HCT116 (cell line): ENCODE measurements around the gene KRTAP25-1. TPM values are rescaled to one million over a fixed set of nuclear protein-coding genes. Genes with fewer than 3 reads are reported as not detected.

Experiments used
- ATAC-seq: fragments of 200-7000 bp; cut with Tn5 transposase; 2 replicates; pipeline ENCODE4 v1.9.1; 2020; ENCODE audit warnings: mild to moderate bottlenecking, moderate library complexity
- BruUV-seq: library from RNA; stranded (reverse); fragments of 400-500 nt; replicated peaks from 2 replicates; lab custom pipeline; 2021; lab: Mats Ljungman, UMichigan
- CTCF ChIA-PET: fragments of 300-600 bp; sonication (Branson Sonifier 250); formaldehyde crosslinking; loops from one replicate; lab custom pipeline; 2021; ENCODE audit warnings: antibody characterized with exemption; lab: Charles Lee
- POLR2A ChIA-PET: fragments of 300-600, 350-600 bp; sonication (Branson Sonifier 250); formaldehyde crosslinking; loops from one replicate; lab custom pipeline; 2021; ENCODE audit warnings: antibody characterized with exemption; lab: Charles Lee
- RAD21 ChIA-PET, 2 experiments: fragments of 300-600 bp; sonication (Branson Sonifier 250); formaldehyde crosslinking; loops; one replicate each; lab custom pipeline; 2023; ENCODE audit warnings: low total read pairs in 2 of 2; ENCODE audit not compliant: uncharacterized antibody in 2 of 2, unreplicated experiment in 2 of 2, low non-redundant PET in 1 of 2; lab: Charles Lee
- DNase-seq: peaks from one replicate; pipeline ENCODE4 v3.0.0-alpha.2; 2010; ENCODE audit warnings: low read depth, low spot score
- H2AFZ ChIP-seq: fragments of 200-600 bp; shearing (Covaris generic), sonication (generic); 2 replicates; pipeline ENCODE4 v1.6.1; 2017; ENCODE audit warnings: low read depth, mixed run types, mixed read lengths, antibody characterized with exemption, low read length; ENCODE audit not compliant: poor library complexity, severe bottlenecking
- H3K27ac ChIP-seq: 2 replicates; pipeline ENCODE4 v1.5.1; 2012; ENCODE audit warnings: low read depth, low read length
- H3K27me3 ChIP-seq: fragments of 200-600 bp; sonication (generic); 2 replicates; pipeline ENCODE4 v1.6.1; 2016; ENCODE audit warnings: mixed run types, low read length, mixed read lengths; ENCODE audit not compliant: insufficient read depth
- H3K36me3 ChIP-seq, 2 experiments: fragments of 200-500 bp in 1 of 2; fragments of 200-600 bp in 1 of 2; sonication (Bioruptor generic) in 1 of 2; sonication (generic) in 1 of 2; 2 replicates each; pipeline versions ENCODE4 v1.5.1 to v1.6.1; 2014 to 2016; ENCODE audit warnings: low read length in 2 of 2, inconsistent platforms in 1 of 2, mixed read lengths in 1 of 2, mixed run types in 1 of 2; ENCODE audit not compliant: insufficient read depth in 2 of 2, control insufficient read depth in 1 of 2
- H3K4me1 ChIP-seq, 2 experiments: fragments of 200-600 bp in 1 of 2; sonication (generic) in 1 of 2; 2 replicates each; pipeline versions ENCODE4 v1.5.1 to v1.6.1; 2012 to 2017; ENCODE audit warnings: low read length in 2 of 2, inconsistent platforms in 1 of 2, mild to moderate bottlenecking in 1 of 2, mixed read lengths in 1 of 2, mixed run types in 1 of 2, moderate library complexity in 1 of 2; ENCODE audit not compliant: insufficient read depth in 2 of 2, control insufficient read depth in 1 of 2
- H3K4me2 ChIP-seq: fragments of 200-600 bp; sonication (generic); 2 replicates; pipeline ENCODE4 v1.6.1; 2017; ENCODE audit warnings: mixed run types, low read length, mixed read lengths
- H3K4me3 ChIP-seq, 2 experiments: fragments of 200-600 bp in 1 of 2; sonication (generic) in 1 of 2; replicated peaks in 1 of 2; 2 replicates each; pipeline ENCODE4 v1.5.1; 2011 to 2016; ENCODE audit warnings: low read length in 2 of 2, control low read depth in 1 of 2, low read depth in 1 of 2, mild to moderate bottlenecking in 1 of 2, mixed read lengths in 1 of 2, mixed run types in 1 of 2
- H3K79me2 ChIP-seq: fragments of 200-600 bp; sonication (generic); 2 replicates; pipeline ENCODE4 v1.6.1; 2017; ENCODE audit warnings: mild to moderate bottlenecking, mixed run types, low read length, moderate library complexity, mixed read lengths; ENCODE audit not compliant: insufficient read depth
- H3K9ac ChIP-seq: fragments of 200-600 bp; sonication (generic); 2 replicates; pipeline ENCODE4 v1.6.1; 2016; ENCODE audit warnings: low read length, mixed read lengths
- H3K9me2 ChIP-seq: fragments of 200-600 bp; sonication (generic), shearing (Covaris generic); 2 replicates; pipeline ENCODE4 v1.6.1; 2017; ENCODE audit warnings: mixed run types, mild to moderate bottlenecking, moderate library complexity; ENCODE audit not compliant: insufficient read depth
- H3K9me3 ChIP-seq, 2 experiments: fragments of 200-500 bp in 1 of 2; fragments of 200-600 bp in 1 of 2; sonication (Bioruptor generic) in 1 of 2; sonication (generic) in 1 of 2; 2 replicates each; pipeline ENCODE4 v1.6.1; 2014 to 2017; ENCODE audit warnings: low read length in 2 of 2, mixed read lengths in 2 of 2, inconsistent platforms in 1 of 2, low read depth in 1 of 2, mild to moderate bottlenecking in 1 of 2, mixed run types in 1 of 2, moderate library complexity in 1 of 2; ENCODE audit not compliant: control insufficient read depth in 1 of 2, insufficient read depth in 1 of 2
- H4K20me1 ChIP-seq: fragments of 200-600 bp; sonication (generic), shearing (Covaris generic); 2 replicates; pipeline ENCODE4 v1.6.1; 2017; ENCODE audit warnings: mixed run types, mild to moderate bottlenecking, moderate library complexity; ENCODE audit not compliant: insufficient read depth
- CTCF ChIP-seq, 3 experiments: fragments of 200-600 bp in 1 of 3; sonication (generic) in 1 of 3; IDR thresholded peaks in 2 of 3; conservative IDR thresholded peaks in 1 of 3; 2 replicates each; pipeline ENCODE4 v1.5.1; 2012 to 2017; ENCODE audit warnings: low read depth in 2 of 3, low read length in 2 of 3, antibody characterized with exemption in 1 of 3, borderline replicate concordance in 1 of 3, control low read depth in 1 of 3, mild to moderate bottlenecking in 1 of 3, mixed read lengths in 1 of 3, mixed run types in 1 of 3, moderate library complexity in 1 of 3; ENCODE audit not compliant: insufficient read depth in 1 of 3
- ELF1 ChIP-seq: IDR thresholded peaks from 2 replicates; pipeline ENCODE4 v1.6.1; 2012; ENCODE audit warnings: low read depth, borderline replicate concordance
- FOSL1 ChIP-seq: IDR thresholded peaks from 2 replicates; pipeline ENCODE4 v1.6.1; 2012; ENCODE audit warnings: low read depth
- POLR2A ChIP-seq: IDR thresholded peaks from 2 replicates; pipeline ENCODE4 v1.7.0; 2011; ENCODE audit warnings: borderline replicate concordance; ENCODE audit not compliant: insufficient read depth, insufficient read length; ENCODE audit errors: extremely low read depth
- RAD21 ChIP-seq: IDR thresholded peaks from 2 replicates; pipeline ENCODE4 v1.6.1; 2012; ENCODE audit warnings: low read depth, mild to moderate bottlenecking
- SIN3A ChIP-seq: IDR thresholded peaks from 2 replicates; pipeline ENCODE4 v1.6.1; 2012; ENCODE audit warnings: low read depth
- YY1 ChIP-seq: IDR thresholded peaks from 2 replicates; pipeline ENCODE4 v1.6.1; 2011; ENCODE audit warnings: low read length, low read depth, moderate library complexity, mild to moderate bottlenecking; ENCODE audit not compliant: insufficient replicate concordance; ENCODE audit errors: extremely low read depth
- ZNF274 ChIP-seq: fragments of 200-500 bp; sonication (Bioruptor generic); IDR thresholded peaks from 2 replicates; pipeline ENCODE4 v1.6.1; 2014; ENCODE audit warnings: mild to moderate bottlenecking, low read depth, low read length, inconsistent platforms
- intact Hi-C: fragments of 100-400 bp; cut with micrococcal nuclease; formaldehyde crosslinking; loops from 2 replicates; pipeline ENCODE4 v1.10.0; 2022
- total RNA-seq: library from RNA; stranded (reverse); gene quantifications from one replicate; pipeline ENCODE4 v1.2.1, GENCODE V29; 2021; ENCODE audit not compliant: unreplicated experiment
- TF ChIP-seq, protein P1 (sequence below): IDR thresholded peaks from 2 replicates; pipeline ENCODE4 v1.6.1; 2011; ENCODE audit warnings: mild to moderate bottlenecking, low read length, moderate library complexity; ENCODE audit not compliant: insufficient replicate concordance; ENCODE audit errors: extremely low read depth
- TF ChIP-seq, protein P2 (sequence below): IDR thresholded peaks from 2 replicates; pipeline ENCODE4 v1.6.1; 2012; ENCODE audit warnings: low read depth

KRTAP25-1 gene
- total RNA-seq, 1 experiment from 2014 or later: not detected

DNA sequence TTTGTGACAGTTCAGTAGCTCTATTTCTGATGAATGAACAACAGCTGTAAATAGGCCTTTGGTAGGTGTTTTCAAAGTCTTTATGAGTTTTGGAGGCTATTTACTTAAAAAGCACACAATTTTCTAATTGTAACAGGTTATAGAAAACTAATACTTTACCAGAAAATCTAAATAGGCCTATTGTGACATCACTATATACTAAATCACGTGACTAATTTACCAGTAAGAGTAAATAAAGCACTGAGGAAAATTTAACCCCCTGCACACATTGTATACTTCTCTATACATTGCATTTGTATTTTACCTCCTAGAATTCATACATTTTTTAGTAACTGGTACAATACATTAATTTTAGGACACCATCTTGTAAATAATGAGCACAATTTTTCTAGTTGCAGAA lies 15.8 kb upstream of the KRTAP25-1 start:
- no TSS peak for BruUV-seq
- Histone ChIP-seq H3K27me3 (no peaks in the 10 kb centered on the region), H3K4me1 (no peaks in the 10 kb centered on the region), H3K79me2 (no peaks in the 10 kb centered on the region), H3K27ac (no peak overlapping the region), H3K9ac (no peak overlapping the region), H3K9me3 (peaks cover 7 to 22% of the 10 kb centered on the region in 2 experiments; a peak in 2 of 4 replicates), H2AFZ (no peak overlapping the region), H3K4me3 (no peak overlapping the region), H3K36me3 (no peaks in the 10 kb centered on the region), H3K4me2 (no peak overlapping the region), H4K20me1 (no peaks in the 10 kb centered on the region), H3K9me2 (no peaks in the 10 kb centered on the region)
- TF ChIP-seq ZNF274: no peak
- TF ChIP-seq, protein P1, sequence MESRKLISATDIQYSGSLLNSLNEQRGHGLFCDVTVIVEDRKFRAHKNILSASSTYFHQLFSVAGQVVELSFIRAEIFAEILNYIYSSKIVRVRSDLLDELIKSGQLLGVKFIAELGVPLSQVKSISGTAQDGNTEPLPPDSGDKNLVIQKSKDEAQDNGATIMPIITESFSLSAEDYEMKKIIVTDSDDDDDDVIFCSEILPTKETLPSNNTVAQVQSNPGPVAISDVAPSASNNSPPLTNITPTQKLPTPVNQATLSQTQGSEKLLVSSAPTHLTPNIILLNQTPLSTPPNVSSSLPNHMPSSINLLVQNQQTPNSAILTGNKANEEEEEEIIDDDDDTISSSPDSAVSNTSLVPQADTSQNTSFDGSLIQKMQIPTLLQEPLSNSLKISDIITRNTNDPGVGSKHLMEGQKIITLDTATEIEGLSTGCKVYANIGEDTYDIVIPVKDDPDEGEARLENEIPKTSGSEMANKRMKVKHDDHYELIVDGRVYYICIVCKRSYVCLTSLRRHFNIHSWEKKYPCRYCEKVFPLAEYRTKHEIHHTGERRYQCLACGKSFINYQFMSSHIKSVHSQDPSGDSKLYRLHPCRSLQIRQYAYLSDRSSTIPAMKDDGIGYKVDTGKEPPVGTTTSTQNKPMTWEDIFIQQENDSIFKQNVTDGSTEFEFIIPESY: no peak
- TF ChIP-seq CTCF (IDR thresholded peaks at IDR 0.05 in 2 of 3, conservative IDR thresholded peaks at IDR 0.05 in 1 of 3; ENCODE audit: borderline replicate concordance in 1 of 3, insufficient read depth in 1 of 3, low read depth in 2 of 3, low read length in 2 of 3): no peak
- TF ChIP-seq FOSL1: no peak
- no peak for TF ChIP-seq RAD21
- no peak for TF ChIP-seq ELF1
- TF ChIP-seq, protein P2, sequence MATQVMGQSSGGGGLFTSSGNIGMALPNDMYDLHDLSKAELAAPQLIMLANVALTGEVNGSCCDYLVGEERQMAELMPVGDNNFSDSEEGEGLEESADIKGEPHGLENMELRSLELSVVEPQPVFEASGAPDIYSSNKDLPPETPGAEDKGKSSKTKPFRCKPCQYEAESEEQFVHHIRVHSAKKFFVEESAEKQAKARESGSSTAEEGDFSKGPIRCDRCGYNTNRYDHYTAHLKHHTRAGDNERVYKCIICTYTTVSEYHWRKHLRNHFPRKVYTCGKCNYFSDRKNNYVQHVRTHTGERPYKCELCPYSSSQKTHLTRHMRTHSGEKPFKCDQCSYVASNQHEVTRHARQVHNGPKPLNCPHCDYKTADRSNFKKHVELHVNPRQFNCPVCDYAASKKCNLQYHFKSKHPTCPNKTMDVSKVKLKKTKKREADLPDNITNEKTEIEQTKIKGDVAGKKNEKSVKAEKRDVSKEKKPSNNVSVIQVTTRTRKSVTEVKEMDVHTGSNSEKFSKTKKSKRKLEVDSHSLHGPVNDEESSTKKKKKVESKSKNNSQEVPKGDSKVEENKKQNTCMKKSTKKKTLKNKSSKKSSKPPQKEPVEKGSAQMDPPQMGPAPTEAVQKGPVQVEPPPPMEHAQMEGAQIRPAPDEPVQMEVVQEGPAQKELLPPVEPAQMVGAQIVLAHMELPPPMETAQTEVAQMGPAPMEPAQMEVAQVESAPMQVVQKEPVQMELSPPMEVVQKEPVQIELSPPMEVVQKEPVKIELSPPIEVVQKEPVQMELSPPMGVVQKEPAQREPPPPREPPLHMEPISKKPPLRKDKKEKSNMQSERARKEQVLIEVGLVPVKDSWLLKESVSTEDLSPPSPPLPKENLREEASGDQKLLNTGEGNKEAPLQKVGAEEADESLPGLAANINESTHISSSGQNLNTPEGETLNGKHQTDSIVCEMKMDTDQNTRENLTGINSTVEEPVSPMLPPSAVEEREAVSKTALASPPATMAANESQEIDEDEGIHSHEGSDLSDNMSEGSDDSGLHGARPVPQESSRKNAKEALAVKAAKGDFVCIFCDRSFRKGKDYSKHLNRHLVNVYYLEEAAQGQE: no peak
- no peak for TF ChIP-seq YY1
- no peak for TF ChIP-seq POLR2A
- TF ChIP-seq SIN3A: no peak
- ChIA-PET POLR2A (no interaction called here), RAD21 (no interaction called here), CTCF (no interaction called here)
- no peak for ATAC-seq
- DNase-seq: no peak
- intact Hi-C loops: no loop called here
